Kidney (tissue), 14 donors: ENCODE measurements around the gene KCTD5. TPM values are rescaled to one million over a fixed set of nuclear protein-coding genes. Genes with fewer than 3 reads are reported as not detected.
"Not testable (repeated sequence)": the region's sequence is repeated elsewhere in the genome, so short reads cannot be mapped to it uniquely, and the experiment has no call there.

Experiments
- DNase-seq, 5 donors: peaks; one replicate each; pipeline ENCODE4 v3.0.0-alpha.2; 2013 to 2020
- FAIRE-seq: peaks from 2 replicates; lab custom pipeline; 2012; peaks lifted over from hg19 to GRCh38; lab: Jason Lieb, UNC
- H3K27ac ChIP-seq, 2 donors: one replicate each; pipeline ENCODE4 v1.7.0; 2013; ENCODE audit warnings: low read depth in 2 of 2, low read length in 2 of 2, inconsistent platforms in 1 of 2
- H3K27me3 ChIP-seq: one replicate; pipeline ENCODE4 v1.7.1; 2013; ENCODE audit warnings: low read length, inconsistent platforms; ENCODE audit not compliant: control insufficient read depth, insufficient read depth
- H3K36me3 ChIP-seq, 3 donors: one replicate each; pipeline versions ENCODE4 v1.7.0 to v1.7.1; 2013; ENCODE audit warnings: low read length in 3 of 3, control low read depth in 1 of 3, inconsistent platforms in 1 of 3; ENCODE audit not compliant: insufficient read depth in 3 of 3, control insufficient read depth in 2 of 3
- H3K4me1 ChIP-seq, 3 donors: one replicate each; pipeline versions ENCODE4 v1.7.0 to v1.7.1; 2013; ENCODE audit warnings: low read length in 3 of 3, inconsistent platforms in 1 of 3, low read depth in 1 of 3; ENCODE audit not compliant: control insufficient read depth in 2 of 3, insufficient read depth in 2 of 3
- H3K4me3 ChIP-seq, 3 donors: one replicate each; pipeline versions ENCODE4 v1.7.0 to v1.8.1; 2013; ENCODE audit warnings: low read length in 3 of 3, control low read depth in 1 of 3, inconsistent platforms in 1 of 3
- H3K9ac ChIP-seq, 3 donors: one replicate each; pipeline versions ENCODE4 v1.7.0 to v1.7.1; 2013; ENCODE audit warnings: low read length in 3 of 3, control low read depth in 1 of 3, inconsistent platforms in 1 of 3
- H3K9me3 ChIP-seq, 3 donors: one replicate each; pipeline versions ENCODE4 v1.7.0 to v1.7.1; 2013; ENCODE audit warnings: low read length in 3 of 3, control low read depth in 1 of 3, inconsistent platforms in 1 of 3; ENCODE audit not compliant: control insufficient read depth in 2 of 3, insufficient read depth in 1 of 3
- intact Hi-C: fragments of 100-400 bp; cut with DNase I; formaldehyde crosslinking; loops from one replicate; pipeline ENCODE4 v1.11.1; 2022
- polyA plus RNA-seq: library from polyadenylated mRNA; stranded (reverse); fragments of 350-450 nt; fragmentation: Illumina TruSeq; extraction: RNeasy Lipid Tissue Mini Kit (QIAGEN cat#74804); gene quantifications from one replicate; pipeline ENCODE4 v1.2.3, GENCODE V29; 2014; ENCODE audit warnings: low read depth, low replicate concordance; ENCODE audit not compliant: insufficient read depth
- total RNA-seq: library from RNA; stranded (reverse); fragmentation: NEBNext Ultra II Directional; extraction: Animal tissue kit (Norgen Biotek cat#: 25700); gene quantifications from one replicate; pipeline ENCODE4 v1.2.1, GENCODE V29; 2021
- TF ChIP-seq, protein P1 (sequence below): IDR thresholded peaks from 3 replicates; pipeline ENCODE4 v1.5.1; 2012; ENCODE audit warnings: mild to moderate bottlenecking, moderate library complexity, borderline replicate concordance; ENCODE audit not compliant: insufficient read depth; ENCODE audit errors: extremely low read depth
- donor health status: control.
- donor health status: control.
- donor health status: control.
- donor health status: control.
- donor health status: control.
- donor health status: DM: yes; HTN: yes; CAD: no.
- donor health status: Normal renal cell carcinoma (clear cell type).

The KCTD5 gene
- total and polyA plus RNA-seq, 2 donors from 2014 or later = 12.8 to 19.9 TPM

DNA sequence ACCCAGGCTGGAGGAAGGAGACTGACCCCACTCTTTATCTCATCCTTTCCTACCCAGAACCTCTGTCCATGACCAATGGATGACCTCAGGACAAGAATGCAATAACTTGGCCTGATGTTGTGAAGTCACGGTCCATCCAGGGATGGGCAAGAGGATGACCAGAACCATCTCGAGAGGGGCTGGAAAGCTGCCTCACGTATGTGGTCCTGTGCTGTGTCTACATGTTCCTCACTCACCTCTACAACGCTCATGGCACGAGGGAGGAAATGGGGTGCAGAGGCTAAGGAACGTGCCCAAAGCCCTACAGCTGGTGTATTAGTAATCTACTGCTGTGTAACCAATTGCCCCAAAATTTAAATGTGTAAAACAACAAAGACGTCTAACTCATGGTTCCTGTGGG lies 7.3 kb upstream of the KCTD5 start:
- Histone ChIP-seq H3K4me1 (peaks cover 0 to 6% (median 0%) of the 10 kb centered on the region in 3 donors), H3K36me3 (no peaks in the 10 kb centered on the region), H3K9me3 (no peaks in the 10 kb centered on the region), H3K9ac (no peak overlapping the region), H3K27ac (no peak overlapping the region), H3K4me3 (no peak overlapping the region), H3K27me3 (no peaks in the 10 kb centered on the region)
- TF ChIP-seq, protein P1, sequence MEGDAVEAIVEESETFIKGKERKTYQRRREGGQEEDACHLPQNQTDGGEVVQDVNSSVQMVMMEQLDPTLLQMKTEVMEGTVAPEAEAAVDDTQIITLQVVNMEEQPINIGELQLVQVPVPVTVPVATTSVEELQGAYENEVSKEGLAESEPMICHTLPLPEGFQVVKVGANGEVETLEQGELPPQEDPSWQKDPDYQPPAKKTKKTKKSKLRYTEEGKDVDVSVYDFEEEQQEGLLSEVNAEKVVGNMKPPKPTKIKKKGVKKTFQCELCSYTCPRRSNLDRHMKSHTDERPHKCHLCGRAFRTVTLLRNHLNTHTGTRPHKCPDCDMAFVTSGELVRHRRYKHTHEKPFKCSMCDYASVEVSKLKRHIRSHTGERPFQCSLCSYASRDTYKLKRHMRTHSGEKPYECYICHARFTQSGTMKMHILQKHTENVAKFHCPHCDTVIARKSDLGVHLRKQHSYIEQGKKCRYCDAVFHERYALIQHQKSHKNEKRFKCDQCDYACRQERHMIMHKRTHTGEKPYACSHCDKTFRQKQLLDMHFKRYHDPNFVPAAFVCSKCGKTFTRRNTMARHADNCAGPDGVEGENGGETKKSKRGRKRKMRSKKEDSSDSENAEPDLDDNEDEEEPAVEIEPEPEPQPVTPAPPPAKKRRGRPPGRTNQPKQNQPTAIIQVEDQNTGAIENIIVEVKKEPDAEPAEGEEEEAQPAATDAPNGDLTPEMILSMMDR = no peak
- FAIRE-seq = no peak
- intact Hi-C loops = no loop called here
- DNase-seq = no peak

DNA sequence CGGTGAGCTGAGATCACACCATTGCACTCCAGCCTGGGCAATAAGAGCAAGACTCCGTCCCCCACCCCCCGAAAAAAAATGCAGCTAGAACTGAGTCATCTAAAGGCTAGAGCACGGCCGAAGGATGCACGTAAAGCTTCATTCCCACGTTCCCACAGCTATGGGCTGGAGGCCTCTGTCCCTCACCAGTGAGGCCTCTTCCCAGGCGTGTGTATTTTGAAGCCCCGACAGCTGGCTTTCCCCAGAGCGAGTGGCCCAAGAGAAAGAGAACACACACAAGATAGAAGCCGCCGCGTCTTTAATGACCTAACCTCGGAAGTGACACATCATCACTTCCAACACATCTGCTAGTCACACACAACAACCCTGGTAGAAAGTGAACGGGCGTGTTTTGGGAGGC lies 6.6 kb upstream of the KCTD5 start:
- intact Hi-C loops = no loop called here
- H3K9ac ChIP-seq = no peak overlapping the region
- TF ChIP-seq, protein P1 = no peak
- H3K27ac ChIP-seq = no peak overlapping the region
- no peak overlapping the region for H3K4me3 ChIP-seq
- H3K4me1 ChIP-seq = peaks cover 0 to 6% (median 0%) of the 10 kb centered on the region in 3 donors
- DNase-seq = no peak
- no peaks in the 10 kb centered on the region for H3K9me3 ChIP-seq
- H3K36me3 ChIP-seq = no peaks in the 10 kb centered on the region
- no peak for FAIRE-seq
- H3K27me3 ChIP-seq = no peaks in the 10 kb centered on the region

DNA sequence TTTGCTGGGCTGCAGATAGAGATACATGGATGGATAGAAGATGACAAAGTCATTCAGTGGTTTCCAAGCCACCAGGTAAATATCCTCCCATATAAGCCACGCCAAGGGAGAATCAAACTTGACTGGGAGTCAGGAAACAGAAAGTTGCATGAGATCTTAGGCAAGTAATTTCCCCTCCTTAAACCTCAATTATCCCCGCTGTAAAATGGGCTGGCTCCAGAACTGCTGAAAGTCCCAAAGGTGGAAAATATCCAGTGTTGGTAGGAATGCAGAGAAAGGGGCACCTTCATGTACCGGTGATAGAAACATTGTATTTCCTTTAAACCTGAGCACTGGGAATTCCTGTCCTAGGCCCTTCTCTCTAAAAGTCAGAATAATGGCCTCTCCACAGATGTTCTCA lies 5.4 kb upstream of the KCTD5 start:
- H3K9me3 ChIP-seq, FAIRE-seq, H3K9ac ChIP-seq, H3K27me3 ChIP-seq, H3K4me3 ChIP-seq, H3K4me1 ChIP-seq, H3K27ac ChIP-seq, DNase-seq, intact Hi-C loops, H3K36me3 ChIP-seq: not testable (repeated sequence)

DNA sequence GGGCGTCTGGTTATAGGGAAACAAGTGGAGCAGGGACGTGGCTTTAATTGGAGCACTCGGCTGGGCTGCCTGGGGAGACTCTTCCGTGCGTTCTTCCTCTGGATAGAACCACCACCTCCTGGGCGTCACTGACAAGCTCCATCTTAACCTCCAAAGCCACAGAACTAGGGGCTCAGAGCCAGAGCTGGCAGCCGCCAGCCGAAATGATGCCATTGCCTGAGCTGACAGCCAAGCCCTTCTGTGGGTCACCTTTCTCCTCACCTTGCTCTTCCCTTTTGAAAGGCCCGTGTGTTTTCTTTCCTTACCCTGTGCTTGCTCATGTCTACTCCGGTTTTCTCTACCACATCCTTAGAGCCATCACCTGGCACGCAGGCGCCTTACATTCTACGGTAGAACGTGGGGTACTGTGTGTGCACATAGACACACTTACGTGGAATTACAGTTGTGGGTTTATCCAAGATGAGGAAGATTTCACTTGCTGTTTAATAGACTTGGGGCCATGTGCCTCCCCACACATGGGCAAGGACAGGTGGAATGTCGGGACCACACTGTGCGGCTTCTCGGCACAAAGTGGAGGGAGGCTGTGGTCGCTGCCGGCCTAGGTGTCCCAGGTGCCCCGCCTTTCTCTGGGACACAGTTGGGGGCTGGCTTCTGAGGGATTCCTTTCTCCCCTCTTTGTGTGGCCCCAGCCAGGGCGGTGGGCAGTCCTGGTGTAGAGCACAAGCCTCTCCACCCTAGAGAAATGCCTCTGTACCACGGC lies 3.9 kb upstream of the KCTD5 start:
- DNase-seq, H3K27ac ChIP-seq, intact Hi-C loops, H3K9me3 ChIP-seq, H3K27me3 ChIP-seq, H3K9ac ChIP-seq, H3K4me1 ChIP-seq, FAIRE-seq, H3K4me3 ChIP-seq, H3K36me3 ChIP-seq: not testable (repeated sequence)

DNA sequence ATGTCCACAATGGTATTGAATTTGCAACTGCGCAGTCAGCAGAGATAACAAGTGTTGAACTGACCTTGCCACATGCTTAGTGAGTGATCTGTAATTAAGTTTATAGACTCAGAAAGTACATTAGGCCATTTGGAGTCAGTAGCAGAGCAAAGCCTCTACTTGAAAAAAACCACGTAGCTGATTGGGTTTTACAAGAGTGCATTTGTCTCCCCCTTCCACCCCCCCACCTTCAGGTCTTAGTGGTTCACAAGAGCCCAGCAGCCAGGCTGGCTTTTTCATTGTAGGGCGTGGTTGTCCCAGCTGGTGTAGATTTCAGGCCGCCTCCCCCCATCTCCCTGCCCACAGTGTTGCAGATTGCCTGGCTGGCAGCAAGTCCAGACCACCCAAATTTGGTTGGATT lies 2.4 kb upstream of the KCTD5 start:
- H3K9ac ChIP-seq, H3K9me3 ChIP-seq, H3K4me1 ChIP-seq, H3K4me3 ChIP-seq, DNase-seq, H3K27me3 ChIP-seq, H3K27ac ChIP-seq, H3K36me3 ChIP-seq, intact Hi-C loops, FAIRE-seq: not testable (repeated sequence)

DNA sequence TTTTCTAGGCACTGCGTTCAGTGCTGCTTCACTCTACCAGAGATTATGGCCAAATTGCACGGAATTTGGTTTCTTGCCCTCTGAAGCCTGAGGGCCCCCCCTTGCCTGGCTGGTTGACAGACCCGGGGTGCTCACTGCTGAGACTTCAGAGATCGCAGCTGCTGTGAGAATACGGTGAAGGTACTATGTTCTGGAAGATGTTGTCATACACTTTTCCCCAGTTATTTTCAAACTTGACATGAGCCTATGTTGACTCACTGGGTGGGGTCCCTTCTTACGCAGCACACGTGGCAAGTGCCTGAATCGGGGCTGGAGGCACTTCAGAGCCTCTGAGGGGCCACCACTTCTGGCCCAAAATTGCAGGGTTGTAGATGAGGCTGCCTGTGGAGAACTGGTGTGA lies 2.0 kb upstream of the KCTD5 start:
- H3K4me3 ChIP-seq, H3K27me3 ChIP-seq, FAIRE-seq, H3K9ac ChIP-seq, H3K27ac ChIP-seq, H3K36me3 ChIP-seq, DNase-seq, intact Hi-C loops, H3K9me3 ChIP-seq, H3K4me1 ChIP-seq: not testable (repeated sequence)

DNA sequence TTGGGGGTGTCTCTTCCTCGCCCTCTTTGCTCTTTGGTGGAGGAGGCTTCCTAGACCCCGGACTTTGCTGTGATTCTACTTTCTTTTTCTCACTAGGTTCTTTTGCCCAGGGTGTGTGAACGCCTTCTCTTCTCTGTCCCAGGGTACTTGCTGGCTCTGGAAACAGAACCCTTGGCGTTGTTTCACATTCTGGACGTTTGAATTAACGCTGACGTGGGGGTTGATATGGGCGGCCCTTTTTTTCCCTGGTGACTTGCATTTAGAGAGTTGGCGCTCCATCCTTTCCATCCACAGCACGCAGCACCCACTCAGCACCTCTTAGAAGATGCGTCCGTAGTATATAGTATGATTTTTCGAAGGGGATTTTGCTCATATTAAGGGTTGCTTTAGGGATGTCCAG lies 718 bp downstream of the KCTD5 start:
- peak overlapping the region; percentile 79 to 85 for H3K27ac ChIP-seq
- H3K9me3 ChIP-seq = not testable (repeated sequence)

More for the DNA sequence above, 718 bp downstream of the KCTD5 start:
- Histone ChIP-seq H3K9ac (peak overlapping the region; percentile 39 to 93 (median 87)), H3K4me3 (peak overlapping the region; percentile 95 to 99 (median 95))
- H3K4me1 ChIP-seq, H3K27me3 ChIP-seq, H3K36me3 ChIP-seq, FAIRE-seq, DNase-seq, intact Hi-C loops: not testable (repeated sequence)
